ENCODE results near the gene CDK5RAP2.
"Not testable (repeated sequence)": the region's sequence is repeated elsewhere in the genome, so short reads cannot be mapped to it uniquely, and the experiment has no call there.

Gene CDK5RAP2

DNA sequence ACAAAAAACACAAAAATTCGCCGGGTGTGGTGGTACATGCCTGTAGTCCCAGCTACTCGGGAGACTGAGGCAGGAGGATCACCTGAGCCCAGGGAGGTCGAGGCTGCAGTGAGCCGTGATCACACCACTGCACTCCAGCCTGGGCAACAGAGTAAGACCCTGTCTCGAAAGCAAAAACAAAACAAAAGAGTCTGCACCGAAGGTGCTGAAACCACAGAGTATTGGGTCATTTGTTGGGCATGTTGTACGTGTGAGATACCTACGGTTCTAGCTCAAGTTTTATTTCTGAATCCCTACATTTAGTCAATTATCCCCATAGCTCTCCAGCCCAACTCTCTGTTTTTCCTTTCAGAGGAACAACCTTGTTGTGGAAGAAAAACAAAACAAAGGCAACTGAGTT lies 118.3 kb downstream of the CDK5RAP2 start:
- not testable (repeated sequence) for DNase-seq

DNA sequence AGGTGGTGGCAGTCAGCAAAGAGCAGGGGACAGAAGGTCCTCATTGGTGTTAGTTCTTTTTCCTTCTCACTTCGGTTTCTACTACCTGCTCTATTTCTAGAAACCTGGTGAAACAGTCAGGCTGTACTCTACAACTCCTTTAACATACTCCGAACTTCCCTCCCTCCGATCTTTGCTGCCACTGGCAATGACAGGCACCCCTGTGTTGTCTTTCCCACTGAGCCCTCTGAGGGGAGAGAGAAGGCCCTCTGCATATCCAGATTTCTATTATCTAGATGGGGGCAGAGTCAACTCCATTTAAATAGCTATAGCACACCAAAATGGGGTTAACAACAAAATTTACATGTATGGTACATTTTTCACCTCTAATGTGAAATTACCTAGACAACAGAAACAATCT lies 123.7 kb downstream of the CDK5RAP2 start:
- DNase-seq, result no peak

DNA sequence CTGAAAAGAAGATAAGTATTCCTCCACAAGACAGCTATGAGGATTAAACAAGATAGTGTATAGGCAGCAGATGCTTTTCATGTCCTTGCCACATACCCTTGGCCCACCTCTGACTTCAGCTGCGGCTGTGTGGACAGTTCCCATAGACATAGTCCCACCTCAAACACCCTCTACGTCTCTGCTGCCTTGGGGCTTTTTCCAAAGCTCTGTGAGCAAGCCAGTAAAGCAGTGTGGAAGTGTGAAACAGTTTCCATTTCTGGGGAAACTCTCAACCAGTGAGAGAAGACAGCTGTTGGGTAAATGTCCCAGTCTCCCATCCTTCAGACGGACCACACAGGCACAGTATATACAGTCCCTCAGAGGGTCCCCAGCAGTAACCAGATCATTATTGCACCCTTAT lies 125.5 kb downstream of the CDK5RAP2 start:
- no peak for DNase-seq

DNA sequence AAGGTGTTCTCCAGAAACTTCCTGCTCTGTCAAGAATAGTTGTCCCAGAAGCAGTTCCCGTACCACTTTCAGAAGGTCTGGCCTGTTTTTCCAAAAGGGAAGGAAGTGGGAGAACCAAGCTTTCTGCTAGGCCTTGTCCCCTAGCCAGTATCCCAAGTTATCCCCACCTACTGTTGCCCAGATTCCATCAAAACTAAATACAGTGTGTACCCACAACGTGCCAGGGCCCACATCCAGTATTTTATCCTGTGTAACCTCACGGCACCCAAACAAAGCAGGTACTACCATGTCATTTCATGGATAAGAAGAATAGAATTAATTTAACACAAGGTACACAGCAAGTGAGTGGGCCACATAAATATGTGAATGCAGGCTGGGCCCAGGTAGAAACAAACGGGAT lies 126.2 kb downstream of the CDK5RAP2 start:
- no peak for DNase-seq

DNA sequence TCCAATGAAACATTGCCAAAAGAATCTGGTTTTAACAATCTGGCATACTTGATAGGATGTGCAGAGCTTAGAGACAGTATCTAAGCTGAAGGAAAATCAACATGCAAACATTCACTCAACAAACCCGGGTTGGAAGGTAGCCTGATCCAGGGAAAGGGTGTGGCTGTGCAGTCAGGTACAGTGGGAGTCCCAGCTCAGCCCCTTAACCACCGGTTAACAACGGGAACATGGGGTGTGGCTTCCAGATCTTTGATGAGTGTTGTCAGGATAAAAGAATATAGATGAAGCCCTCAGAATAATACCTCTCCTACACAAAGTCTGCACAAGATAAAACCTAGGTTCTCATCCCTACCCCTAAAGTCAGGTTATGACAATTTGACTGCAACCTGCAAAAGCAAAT lies 127.3 kb downstream of the CDK5RAP2 start:
- no peak for DNase-seq

DNA sequence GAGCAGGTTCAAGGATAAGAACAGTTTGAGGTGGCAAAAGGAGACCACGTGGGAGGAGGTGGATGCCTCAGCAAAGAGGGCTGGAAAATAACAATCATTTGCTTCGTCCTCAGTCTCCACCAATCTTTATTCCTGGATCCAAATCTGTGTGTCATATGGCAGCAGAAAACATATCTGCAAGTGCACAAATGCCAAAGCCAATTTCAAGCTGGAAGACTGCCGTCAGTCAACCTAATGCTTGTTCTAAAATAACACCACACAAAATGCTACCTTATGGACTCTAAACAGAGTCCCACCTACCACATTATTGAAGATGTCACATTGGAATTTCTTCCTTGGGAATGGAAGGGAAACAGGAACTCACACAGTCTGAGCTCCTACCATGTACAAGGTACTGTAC lies 129.1 kb downstream of the CDK5RAP2 start:
- DNase-seq, result no peak

DNA sequence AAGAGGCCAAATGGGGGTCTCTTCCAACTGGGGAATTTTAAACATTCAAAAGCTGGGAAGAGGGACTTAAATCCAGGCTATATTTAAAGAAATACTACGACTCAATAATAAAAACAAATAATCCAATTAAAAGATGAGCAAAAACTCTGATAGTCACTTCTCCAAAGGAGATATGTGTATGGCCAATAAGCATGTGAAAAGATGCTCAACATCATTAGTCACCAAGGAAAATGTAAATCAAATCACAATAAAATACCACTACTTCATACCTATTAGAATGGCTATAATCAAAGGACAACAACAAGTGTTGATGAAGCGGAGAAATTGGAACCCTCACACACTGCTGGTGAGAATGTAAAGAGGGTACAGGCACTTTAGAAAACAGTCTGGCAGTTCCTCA lies 130.4 kb downstream of the CDK5RAP2 start:
- no peak for DNase-seq

DNA sequence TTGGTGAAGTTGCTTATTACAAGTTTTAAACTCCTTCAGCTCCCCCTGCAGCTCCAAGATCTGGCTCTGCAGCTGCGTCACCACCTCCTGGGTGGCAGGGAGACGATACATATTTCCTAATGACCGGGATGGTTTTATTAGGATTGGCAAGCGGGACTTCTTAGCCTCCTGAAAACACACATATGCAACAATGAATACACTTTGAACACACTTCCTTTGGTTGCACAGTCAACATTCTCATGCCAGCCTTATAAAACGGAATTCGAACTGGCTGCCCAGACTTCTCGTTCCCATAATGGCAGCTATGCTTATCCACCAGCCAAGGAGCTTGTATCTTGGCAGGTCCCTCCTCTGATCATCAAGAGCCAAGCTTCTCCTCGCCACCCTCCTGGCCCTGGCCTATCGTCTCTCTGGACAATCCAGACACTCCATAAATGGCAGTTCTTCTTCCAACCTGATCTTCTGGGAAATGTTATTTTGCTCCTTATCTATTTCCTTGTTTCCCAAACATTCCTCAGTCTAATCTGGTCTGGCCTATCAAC lies 131.9 kb downstream of the CDK5RAP2 start:
- no peak for DNase-seq

DNA sequence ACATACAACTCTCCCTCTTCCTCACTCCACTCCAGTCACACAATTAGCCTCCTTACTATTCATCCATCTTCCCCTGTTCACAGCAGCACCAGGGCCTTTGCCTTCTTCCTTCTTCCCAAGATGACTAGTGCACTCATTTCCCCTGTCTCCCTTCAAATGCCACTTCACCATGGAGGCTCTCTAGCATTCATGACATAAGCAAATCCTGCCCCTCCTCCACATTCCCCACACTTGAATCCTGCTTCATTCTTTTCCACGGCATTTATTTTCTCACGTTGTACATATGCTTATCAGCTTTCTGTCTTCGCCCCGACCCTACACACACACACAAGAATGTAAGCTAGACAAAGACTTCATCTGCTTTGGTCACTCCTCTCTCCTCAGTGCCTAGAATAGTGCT lies 133.3 kb downstream of the CDK5RAP2 start:
- no peak for DNase-seq

DNA sequence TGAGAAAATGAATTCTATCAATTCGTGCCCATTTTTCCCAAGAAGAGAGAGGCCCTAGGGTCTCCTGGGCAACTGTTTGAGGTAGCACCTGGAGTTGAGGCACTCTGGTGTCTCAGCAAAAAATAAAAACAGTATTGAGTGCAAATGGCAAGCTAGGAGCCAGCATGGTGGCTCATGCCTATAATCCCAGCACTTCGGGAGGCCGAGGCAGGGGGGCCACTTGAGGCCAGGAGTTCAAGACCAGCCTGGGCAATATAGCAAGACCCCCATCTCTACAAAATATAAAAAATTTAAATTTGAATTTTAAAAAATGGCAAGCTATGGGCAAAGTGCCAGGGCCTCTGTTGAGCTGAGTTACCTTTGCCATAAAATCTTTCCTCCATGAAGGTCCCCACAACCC lies 136.0 kb downstream of the CDK5RAP2 start:
- DNase-seq, result no peak

DNA sequence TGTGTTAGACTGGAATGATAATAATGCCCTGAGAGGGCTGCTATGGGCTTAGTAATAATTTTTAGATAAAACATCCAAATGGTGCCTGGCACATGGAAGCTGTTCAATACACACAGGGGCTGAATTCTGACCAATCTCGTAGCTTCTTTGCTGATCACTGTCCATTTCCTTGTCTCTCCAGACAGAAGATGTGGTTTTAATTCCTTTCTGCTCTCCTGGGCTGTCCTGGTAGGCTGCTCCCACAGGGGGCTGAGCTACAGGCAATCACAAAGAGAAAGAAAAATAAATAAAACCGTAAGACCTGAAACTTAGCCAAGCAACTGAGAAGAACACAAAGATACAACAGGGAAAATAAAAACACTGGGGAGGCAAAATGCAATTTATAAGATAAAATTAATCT lies 136.5 kb downstream of the CDK5RAP2 start:
- no peak for DNase-seq

DNA sequence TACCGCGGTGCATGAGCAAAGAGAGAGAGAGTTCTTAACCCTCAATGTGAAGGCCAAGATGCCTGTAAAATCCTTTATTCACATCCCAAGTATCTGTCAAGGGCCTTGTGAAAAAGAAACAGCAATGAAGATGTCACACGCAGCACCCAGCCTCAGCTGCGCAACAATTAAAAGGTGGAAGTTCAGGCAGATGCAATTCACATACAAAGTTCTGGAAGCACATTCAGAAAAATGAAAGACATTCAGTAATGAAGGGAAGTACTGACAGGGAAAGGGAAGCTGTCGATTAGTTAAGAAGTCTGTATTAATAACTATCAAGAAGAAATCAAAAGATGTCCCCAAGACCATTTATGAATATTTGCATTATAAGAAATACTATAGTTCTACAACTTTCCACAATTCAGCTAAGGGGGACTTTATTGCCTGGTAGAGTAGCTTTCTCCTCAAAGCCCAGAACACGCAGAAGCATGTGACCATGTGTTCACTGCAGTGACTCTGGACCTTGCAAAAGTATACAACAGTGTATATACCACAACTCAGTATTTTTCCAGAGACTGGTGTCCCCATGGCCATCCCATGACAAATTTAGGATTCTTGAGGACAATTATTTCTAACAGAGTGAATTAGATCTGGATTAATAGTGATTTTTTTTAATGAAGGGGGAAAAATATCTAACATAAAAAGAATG lies 137.5 kb downstream of the CDK5RAP2 start:
- no peak for DNase-seq

DNA sequence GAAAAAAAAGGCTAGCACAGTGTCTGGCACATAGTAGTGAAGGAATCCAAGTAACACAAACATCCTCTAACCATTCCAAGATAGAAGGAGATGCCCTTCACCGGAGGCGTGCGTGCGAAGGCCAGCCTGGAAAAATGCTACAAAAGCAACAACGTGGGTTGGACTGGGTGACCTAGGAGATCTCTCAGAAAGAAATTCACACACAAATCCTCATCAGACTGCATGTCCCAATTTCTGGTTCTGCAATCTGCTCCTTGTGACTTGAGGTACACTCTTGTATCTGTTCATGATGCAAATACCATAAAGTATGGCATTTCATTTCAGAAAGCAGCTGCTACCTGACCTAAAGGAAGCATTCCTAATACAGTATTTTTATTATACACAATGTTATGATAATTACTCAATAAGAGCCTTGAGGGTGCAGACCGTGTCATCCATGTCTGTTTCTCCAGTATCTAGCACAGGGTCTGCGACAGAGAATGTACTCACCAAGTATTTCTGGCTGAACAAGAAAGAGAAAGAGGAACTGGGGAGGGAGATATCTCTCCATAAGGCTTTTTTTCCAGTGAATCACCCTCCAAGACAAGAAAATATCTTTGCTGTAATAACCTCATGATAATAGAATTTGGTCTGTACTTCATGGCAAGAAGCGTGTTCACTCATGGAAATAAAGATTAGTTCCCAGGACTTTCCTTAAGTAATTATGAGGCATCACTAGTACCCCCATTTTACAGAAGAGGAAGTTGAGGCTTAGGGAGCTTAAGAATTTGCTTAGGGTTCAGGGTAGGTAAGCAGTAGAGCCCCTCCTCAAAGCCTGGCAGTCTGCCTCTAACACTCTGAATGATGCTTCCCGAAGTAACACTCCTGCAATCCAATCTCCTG lies 138.3 kb downstream of the CDK5RAP2 start:
- no peak for DNase-seq

DNA sequence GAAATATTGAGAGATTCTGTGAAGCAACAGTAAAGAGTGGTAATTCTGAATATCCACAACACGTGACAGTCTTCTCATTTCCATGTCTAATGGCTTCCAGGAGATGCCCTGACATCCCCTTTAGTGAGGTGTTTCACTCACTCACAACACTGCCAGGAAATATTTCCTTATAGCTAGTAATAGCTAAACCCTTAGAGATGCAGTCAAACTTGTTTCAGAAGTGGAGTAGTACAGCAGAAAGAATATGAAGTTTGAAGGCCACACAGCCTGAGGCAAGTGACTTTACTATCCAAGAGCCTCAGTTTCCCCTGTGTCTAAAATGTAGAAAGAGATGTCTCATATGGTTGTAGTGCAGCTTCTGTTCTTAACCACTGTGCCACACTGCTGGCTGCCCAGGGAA lies 139.2 kb downstream of the CDK5RAP2 start:
- DNase-seq, result no peak

DNA sequence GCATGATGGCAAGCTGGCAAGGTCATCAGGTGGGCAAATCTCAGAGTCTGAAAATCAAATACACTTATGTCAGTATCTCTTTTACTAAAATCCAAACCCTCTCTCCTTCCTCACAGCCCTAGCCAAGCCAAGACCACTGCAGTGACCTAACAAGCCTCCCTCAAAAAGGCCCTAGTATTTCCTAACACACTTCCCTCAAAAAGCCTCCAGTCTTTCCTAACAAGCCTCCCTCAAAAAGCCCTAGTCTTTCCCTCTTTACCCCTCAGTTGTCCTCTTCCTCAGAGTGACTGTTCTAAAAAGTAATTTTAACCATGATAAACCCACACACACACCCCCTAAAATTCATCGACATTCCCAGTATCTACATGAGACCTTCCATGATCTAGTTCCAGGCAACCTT lies 140.0 kb downstream of the CDK5RAP2 start:
- no peak for DNase-seq

DNA sequence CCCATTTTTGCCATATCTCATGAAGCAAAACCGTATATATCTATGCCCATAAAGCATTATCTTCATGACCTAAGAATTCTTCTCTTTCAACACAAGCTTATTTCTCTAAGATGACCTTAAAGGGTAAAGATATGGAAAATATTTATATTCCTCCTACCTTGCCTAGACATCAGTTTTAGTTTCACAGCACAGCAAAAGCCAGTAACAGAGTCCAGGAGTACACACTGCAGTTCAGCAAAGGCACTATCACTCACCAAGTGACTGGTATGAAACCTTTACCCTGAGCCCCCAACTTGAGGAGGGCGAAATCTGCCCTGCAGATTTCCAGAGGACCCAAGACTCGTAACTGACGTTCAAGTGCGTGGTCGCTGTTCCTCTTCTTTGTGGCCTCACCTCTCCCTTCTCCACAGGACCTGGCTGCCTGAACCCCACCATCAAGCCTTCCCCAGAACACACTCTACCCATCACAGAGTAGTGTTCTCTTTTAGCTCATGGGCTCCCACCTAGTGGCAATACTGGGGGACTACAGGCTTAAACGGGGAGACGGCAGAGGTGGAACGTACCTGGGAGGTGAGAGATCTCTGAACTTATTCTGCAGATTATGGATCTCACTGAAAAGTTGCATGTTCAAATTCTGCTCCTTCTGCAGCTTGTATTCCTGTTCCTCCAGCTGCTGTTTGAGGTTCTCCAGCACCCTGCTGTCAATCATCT lies 141.0 kb downstream of the CDK5RAP2 start:
- no peak for DNase-seq

DNA sequence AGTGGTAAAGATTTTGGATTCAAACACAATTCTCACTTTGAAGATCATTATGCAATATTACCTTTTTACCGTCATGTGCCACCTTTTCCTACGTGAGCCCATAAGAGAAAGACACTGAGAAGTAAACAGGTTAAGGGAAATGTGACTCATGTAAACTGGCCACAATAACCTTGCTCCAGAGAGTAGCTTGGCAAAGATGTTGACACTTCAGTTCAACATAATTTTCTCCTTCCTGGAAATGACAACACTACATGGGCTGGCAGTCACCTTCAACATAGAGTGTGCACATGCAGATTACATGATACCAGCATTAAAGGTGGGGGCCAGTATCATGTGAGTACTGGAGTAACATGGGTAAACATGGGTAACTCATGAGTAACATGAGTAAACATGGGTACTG lies 141.9 kb downstream of the CDK5RAP2 start:
- no peak for DNase-seq

DNA sequence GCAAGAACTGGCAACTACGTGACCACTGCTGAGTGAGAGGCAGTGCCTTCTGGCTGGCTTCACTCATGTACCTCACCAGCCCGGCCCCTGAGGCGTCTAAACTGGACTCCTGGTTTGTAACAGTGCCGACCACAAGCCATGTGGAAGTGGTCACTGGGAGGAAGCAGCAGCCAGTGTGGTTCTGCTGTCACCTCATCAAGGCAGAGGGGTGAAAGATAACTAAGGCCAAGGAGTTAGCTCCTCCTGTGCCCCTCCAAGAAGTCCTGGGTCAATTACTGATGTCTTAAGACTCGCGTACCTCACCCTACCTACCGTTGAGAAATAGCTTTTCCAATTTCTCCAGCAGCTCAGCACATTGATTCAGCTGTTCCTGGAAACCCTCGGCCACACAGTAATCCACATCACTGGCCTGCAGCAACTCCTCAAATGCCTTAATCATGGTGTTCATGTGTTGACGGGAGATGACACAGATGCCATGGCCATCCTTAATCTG lies 142.9 kb downstream of the CDK5RAP2 start:
- no peak for DNase-seq

DNA sequence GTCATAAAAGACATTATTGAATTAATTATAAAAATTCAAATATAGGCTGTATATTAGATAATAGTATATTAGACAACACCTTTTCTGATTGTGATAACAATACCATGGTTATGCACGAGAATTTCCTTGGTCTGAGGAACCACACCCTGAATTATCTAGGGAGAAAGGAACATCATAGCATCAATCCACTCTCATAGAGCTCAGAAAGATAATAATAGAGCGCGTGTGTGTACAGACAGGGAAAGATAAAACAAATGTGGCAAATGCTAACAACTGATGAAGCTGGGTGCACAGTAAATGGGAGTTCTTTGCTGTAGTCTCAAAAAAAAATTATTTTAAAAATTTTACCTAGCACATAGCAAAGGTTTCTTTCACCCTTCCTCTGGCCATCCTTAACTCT lies 143.5 kb downstream of the CDK5RAP2 start:
- DNase-seq, result no peak

DNA sequence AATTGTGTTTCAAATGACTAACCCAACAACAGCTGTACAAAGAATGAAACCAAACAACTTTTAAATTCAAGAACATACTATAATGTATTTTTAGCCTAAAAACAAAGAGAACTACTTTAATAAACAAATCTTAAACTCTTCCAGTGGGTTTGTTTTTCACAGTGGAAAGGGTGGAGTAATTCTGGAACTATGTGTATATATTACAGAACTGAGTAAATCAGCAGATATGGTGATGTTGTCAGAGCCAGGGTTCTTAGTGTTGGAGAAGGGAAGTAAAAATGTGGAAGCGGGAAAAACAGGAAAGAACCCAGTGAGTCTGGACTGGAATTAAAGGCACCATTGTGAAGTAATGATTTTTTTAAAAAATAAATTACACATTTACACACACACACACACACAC lies 144.9 kb downstream of the CDK5RAP2 start:
- no peak for DNase-seq

DNA sequence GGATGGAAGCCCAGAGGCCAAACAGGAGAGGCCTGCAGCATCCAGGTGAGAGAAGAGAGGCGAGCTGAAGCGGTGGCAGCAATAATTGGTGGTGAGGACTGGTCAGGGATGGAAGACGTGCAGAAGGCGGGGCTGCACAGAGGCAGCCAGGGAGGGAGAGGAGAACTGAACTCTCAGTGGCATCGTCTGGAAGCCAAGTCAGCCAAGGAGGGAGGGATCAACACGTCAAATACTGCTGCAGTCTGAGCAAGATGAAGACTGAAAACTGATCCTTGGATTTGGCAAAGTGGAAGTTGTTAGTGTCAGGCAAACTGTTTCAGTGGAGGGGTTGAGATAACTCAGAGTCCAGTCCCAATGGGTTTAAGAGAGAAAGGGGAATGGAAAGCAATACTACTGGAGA lies 145.4 kb downstream of the CDK5RAP2 start:
- DNase-seq, result no peak

DNA sequence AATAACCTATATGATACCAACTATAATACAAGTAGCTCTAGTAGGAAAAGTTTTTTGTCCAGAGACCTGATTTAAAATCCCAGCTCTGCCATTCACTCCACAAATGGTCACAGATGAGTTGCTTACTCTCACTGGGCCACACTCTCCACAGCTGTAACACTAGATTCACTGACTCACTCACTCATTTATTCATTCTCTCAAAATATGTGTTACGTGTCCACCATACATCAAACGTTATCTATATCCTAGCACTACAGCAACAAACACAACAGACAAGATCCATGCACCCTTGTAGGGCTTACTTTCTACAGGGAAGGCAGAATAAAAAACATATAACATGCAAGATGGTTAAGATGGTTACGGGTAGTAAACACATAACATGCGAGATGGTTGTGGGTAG lies 146.3 kb downstream of the CDK5RAP2 start:
- no peak for DNase-seq

DNA sequence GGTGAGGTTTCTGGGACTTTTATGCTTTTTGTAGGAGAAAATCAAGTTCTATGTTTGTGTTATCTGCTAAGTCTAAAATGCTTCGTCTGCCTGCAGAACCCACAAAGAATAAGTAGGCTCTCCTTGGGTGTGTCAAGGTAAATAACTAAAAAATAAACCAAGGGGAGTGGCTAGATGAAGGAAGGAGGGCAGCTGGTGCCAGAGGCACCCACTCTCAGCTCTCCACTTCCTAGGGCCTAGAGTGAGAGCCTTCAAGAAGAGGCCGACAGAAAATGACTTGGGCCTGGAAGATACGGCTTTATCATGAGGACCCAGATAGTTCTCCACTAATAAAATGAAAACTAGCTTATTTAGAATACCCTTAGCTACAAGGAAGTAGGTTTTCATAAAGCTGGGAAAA lies 147.4 kb downstream of the CDK5RAP2 start:
- no peak for DNase-seq

Measured in CD4-positive, alpha-beta T cell treated with Interleukin-17A for 4 hours (primary cell).